SK-N-SH treated with all-trans-retinoic acid at 6 μM for 48 hours (cell line): Measurements from ENCODE around the gene TRIM47.
"Not testable (repeated sequence)": the region's sequence is repeated elsewhere in the genome, so short reads cannot be mapped to it uniquely, and the experiment has no call there.

Source experiments
- BACH2 ChIP-seq: fragments of 250-450 bp; sonication (Bioruptor Pico); IDR thresholded peaks from 2 replicates; pipeline ENCODE4 v1.9.0; 2021; ENCODE audit warnings: mild to moderate bottlenecking, borderline replicate concordance
- CREB5 ChIP-seq: fragments of 250-450 bp; sonication (Bioruptor Pico); IDR thresholded peaks from 2 replicates; pipeline ENCODE4 v1.5.1; 2020; ENCODE audit warnings: low read depth, mild to moderate bottlenecking, moderate library complexity
- CSDC2 ChIP-seq: fragments of 250-450 bp; sonication (Bioruptor Pico); IDR thresholded peaks from 2 replicates; pipeline ENCODE4 v1.5.0; 2020; ENCODE audit warnings: mild to moderate bottlenecking, moderate library complexity
- ISL1 ChIP-seq: fragments of 250-450 bp; sonication (Bioruptor Pico); IDR thresholded peaks from 2 replicates; pipeline ENCODE4 v2.1.2; 2022; ENCODE audit warnings: mild to moderate bottlenecking, moderate library complexity
- OSR1 ChIP-seq: fragments of 250-450 bp; sonication (Bioruptor Pico); IDR thresholded peaks from 2 replicates; pipeline ENCODE4 v1.8.0; 2022; ENCODE audit warnings: moderate library complexity, mild to moderate bottlenecking, inconsistent platforms
- POU6F1 ChIP-seq: fragments of 250-450 bp; sonication (Bioruptor Pico); IDR thresholded peaks from 2 replicates; pipeline ENCODE4 v1.8.0; 2021; ENCODE audit warnings: low read depth, mild to moderate bottlenecking, moderate library complexity, borderline replicate concordance
- PPARA ChIP-seq: fragments of 250-450 bp; sonication (Bioruptor Pico); IDR thresholded peaks from 2 replicates; pipeline ENCODE4 v1.5.0; 2020; ENCODE audit warnings: mild to moderate bottlenecking, borderline replicate concordance
- RARB ChIP-seq: fragments of 250-450 bp; sonication (Bioruptor Pico); IDR thresholded peaks from 2 replicates; pipeline ENCODE4 v1.8.0; 2021; ENCODE audit warnings: mild to moderate bottlenecking, moderate library complexity
- ZC3H10 ChIP-seq: fragments of 250-450 bp; sonication (Bioruptor Pico); IDR thresholded peaks from 2 replicates; pipeline ENCODE4 v1.5.1; 2021; ENCODE audit warnings: mild to moderate bottlenecking, moderate library complexity
- ZFP30 ChIP-seq: fragments of 450-650 bp; formaldehyde crosslinking; IDR thresholded peaks from 2 replicates; pipeline ENCODE4 v1.5.0; 2022; ENCODE audit warnings: mild to moderate bottlenecking, moderate library complexity
- ZNF565 ChIP-seq: fragments of 450-650 bp; formaldehyde crosslinking; conservative IDR thresholded peaks from 2 replicates; pipeline ENCODE4 v1.5.0; 2020; ENCODE audit warnings: low read depth, mild to moderate bottlenecking, moderate library complexity

- TF ChIP-seq ZNF565 (CRISPR knock-in tag); RARB; BACH2; ZC3H10; ISL1 (CRISPR knock-in tag); OSR1; CSDC2 (CRISPR knock-in tag); ZFP30 (CRISPR knock-in tag); PPARA; POU6F1 (CRISPR knock-in tag); CREB5 (CRISPR knock-in tag): not testable (repeated sequence)
Observed at GRCh38 chr17:75864887-75865286, 13.5 kb downstream of the TRIM47 start.
